GM19238 (cell line): ENCODE data around the gene SPTBN4.
"Not testable (repeated sequence)": the region's sequence is repeated elsewhere in the genome, so short reads cannot be mapped to it uniquely, and the experiment has no call there.

ENCODE experiments used
- DNase-seq: peaks from one replicate; pipeline ENCODE4 v3.0.0; 2011; ENCODE audit warnings: low spot score; ENCODE audit not compliant: insufficient read length

Gene SPTBN4

DNA sequence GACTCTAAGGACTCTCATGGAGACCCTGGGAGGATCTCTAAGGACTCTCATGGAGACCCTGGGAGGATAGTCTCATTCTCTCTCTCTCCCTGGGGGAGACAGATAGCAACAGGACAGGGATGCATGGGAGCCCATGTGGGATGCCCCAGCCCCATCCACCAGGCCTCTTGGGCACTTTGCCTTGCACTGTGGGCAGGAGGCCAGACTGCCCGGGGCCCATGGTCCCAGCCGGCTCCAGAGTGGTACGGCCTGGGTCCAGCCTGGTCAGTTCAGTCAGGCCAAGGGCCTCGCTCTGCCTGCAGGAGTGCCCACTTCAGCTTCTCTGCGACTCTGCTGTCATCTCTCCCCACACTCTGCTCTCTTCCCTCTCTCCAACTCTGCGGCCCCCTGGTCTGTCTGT lies 61.3 kb downstream of the SPTBN4 start:
- DNase-seq, result no peak

DNA sequence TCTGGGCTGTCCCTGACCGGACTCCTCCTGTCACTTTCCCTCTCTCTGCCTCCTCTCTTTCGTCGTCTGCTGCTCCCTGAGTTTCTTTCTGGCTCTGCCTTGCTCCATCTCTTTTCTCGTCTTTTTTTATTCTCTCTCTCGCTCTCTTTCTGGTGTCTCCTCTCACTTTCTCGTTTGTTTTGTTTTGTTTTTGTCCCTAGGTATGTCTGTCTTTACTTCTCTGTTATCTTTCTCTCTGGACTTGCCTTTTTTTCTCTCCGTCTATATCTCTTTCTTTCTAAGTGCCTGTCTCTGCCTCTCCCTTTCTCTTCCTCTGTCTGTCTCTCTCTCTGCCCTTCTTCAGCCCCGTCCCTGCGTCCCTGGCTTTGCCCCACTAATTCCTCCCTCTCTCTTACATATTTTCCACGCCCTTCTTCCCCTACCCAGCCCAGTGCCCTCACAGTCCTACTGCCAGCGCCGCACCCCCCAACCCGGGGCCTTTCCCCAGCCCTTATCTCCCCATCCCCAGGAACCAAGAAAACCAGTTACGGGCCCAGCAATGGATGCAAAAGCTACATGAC lies 61.8 kb downstream of the SPTBN4 start:
- DNase-seq, result no peak

DNA sequence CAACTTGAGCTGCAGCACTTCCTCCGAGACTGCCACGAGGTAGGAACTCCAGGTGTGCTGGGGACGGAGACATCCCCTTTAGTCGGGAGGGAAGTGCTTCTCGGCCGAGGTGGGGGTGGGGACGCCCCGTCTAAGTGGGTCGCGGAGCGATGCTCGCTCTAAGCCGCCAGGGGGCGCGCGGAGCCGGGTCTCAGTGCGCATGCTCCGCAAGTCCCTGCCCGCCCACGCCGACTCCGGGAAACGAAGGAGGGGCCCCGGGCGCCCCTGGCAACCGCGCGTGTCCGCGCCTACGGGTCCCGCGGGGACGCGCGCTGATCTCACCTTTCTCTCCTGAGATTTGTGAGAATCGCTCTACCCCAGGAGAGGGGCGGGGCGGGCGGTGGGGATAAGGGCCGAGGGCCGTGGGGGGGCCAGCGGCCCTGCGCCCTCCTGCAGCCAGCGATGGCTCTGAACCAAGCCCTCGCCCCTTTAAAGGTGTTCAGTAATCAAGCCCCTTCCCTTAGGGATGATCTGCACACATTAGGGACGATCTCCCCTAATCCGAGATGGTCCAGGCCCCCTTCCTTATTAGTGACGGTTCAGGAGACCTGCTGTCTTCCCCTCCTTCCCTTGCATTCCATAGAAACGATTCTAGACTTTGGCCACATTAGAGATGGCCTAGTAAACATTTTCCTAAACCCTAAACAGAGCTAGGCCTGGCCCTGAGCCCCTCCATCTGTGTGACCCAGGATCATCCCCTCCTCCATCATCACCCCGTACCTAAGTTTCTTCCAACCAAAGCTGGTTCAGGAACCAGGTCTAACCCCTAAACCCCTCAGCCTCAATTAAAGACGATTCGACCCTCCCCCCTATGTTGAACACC lies 62.5 kb downstream of the SPTBN4 start:
- DNase-seq, result peak; percentile 97

DNA sequence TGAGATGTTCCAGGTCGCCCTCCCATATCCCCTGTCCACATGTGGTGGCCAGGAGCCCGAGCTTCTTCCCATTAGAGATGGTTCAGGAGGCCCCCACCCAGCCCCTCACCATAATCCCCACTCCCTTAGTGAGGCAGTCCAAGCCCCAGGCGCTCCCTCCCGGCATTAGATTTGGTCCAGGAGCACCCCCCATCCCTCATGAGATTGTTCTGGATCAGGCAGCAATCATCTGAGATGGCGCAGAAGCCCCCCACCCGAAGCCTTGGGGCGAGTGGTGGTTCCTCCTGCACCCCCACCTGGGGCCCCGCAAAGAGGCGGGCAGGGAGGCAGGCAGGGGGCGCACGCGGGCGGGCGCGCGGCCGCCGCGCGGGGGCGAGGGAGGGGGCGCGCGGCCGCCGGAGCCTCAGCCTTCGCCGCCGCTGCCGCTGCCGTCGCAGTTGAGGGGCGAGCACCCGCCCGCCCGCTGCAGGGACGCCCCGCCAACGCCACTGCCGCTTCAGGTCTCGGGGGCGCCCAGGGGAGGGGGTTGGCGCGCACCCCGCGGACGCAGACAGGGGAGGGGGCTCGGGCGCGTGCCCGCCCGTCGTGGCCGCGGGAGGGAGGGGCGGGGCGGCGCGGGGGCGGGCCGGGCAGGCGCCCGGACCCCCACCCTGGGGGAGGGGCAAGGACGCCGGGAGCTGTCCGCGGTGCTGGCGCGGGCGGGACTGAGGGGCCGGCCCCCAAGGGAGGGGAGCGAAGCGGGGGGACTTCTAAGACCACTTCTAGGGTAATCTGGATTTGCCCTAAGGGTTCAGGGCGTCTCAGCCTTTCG lies 63.5 kb downstream of the SPTBN4 start:
- DNase-seq, result no peak

DNA sequence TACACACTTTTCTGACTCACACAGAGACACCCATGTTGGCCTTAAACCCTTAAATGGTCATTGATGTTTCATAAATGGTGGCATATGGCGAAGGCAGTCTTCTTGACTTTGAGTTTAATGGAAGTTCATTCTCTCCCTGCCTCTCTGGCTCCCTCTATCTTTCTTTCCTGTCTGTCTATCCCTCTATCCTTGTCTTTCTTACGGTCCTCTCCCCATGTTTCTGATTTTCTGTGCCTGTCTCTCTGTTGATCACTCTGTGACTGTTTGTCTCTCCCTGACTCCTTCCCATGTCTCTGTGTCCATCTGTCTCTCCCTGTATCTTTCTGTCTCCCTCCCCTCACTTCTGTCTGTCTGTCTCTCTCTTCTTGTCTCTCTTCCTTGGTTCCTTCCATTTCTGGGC lies 66.7 kb downstream of the SPTBN4 start:
- DNase-seq, result no peak

DNA sequence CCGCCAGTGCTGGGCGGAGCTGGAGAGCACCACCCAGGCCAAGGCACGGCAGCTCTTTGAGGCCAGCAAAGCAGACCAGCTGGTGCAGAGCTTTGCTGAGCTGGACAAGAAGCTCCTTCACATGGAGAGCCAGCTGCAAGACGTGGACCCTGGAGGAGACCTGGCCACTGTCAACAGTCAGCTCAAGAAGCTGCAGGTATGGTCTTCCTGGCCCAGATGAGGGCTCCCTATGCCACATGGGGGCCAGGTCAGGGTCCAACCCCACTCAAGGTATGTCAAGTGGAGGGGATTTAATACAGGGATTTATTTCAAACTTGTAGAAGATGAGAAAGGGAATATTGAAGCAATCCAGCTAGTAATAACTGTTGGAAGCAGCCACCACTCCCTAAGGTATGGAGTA lies 67.3 kb downstream of the SPTBN4 start:
- DNase-seq, result no peak

DNA sequence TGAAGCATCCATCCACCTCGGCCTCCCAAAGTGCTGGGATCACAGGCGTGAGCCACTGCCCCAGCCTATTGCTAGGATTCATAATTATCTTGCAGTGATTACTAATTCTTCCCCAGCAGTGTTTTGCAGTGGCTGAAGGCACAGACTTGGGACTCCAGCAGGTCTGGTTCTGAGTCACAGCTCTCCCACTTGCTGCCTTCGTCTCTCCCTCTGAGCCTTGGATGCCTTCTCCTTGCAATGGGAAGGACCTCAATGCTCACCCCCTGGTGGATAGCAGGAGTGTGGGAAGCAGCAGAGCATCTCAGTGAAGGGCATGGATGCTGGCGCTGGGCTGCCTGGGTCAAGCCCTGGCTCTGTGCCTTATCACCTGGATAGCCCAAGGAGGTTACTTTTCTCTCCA lies 72.3 kb downstream of the SPTBN4 start:
- no peak for DNase-seq

DNA sequence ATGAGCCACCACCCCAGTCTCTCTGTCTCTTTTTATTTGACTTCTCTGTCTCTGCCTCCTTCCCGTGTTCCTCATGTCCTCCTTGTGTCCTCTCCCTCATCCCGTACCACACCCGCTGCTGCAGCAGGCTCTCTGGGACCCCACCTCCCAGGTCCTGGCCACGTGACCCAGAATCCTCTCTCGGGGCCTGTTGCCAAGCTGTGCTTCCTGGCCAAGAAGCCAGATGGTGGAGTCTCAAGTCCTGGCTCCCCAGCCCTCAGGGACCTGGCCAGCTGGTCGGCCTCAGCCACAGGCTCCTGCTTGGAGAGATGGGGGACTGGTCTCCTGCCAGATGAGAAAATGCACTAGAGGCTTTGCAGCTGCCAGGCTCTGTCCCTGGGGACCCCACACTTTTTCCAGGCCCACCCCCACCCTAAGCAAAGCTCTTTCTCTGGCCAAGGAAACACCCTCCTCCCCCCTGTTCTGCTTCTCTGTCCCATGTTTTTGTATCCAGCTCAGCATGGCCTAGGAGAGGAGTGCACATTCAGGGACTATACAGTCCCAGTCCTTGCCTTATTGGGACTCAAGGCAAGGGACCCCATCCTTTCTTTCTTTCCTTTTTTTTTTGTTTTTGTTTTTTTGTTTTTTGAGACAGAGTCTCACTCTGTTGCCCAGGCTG lies 75.5 kb downstream of the SPTBN4 start:
- DNase-seq, result no peak

DNA sequence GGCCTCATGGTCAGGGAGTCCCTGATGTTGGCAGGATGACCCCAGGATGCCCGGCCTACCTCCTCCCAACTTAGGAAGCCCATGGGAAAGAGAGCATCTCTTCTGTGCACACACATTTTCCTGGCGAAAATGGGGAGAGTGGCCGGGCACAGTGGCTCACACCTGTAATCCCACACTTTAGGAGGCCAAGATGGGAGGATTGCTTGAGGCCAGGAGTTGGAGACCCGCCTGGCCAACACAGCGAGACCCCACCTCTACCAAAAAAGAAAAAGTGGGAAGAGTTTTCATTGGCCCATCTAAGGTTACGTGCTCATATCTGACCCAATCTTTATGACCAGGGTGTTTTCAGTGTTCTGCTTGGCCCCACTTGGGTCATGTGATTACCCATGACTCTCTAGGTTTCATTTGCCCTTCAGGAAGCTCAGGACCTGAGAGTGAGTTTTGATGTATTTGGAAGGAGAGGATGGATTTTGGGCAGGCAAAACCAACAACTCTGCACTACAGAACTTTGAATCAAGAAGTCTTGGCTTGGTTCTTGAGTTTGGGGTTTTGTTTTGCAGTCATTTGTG lies 76.3 kb downstream of the SPTBN4 start:
- no peak for DNase-seq

DNA sequence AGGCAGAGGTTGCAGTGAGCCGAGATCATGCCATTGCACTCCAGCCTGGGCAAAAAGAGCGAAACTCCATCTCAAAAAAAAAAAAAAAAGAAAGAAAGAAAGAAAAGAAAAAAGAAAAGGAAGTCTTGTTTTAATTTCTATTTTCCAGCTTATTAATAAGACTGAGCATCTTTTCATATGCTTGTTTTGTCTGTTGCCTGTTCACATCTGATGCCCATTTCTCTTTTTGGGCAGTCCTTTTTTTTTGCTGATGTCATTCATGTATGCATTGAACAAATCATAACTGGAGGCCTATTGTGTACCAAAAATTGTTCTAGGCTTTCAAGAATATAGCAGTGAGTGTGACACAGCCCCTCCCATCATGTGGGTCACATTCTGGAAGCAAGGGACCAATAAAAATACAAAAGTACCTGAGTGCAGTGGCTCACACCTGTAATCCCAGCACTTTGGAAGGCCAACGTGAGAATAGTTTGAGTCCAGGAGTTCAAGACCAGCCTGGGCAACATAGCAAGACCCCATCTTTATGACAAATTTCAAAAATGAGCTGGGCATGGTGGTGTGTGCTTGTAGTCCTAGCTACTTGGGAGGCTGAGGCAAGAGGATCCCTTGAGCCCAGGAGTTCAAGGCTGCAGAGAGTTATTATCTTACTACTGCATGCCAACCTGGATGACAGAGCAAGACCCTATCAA lies 79.5 kb downstream of the SPTBN4 start:
- DNase-seq, result not testable (repeated sequence)

DNA sequence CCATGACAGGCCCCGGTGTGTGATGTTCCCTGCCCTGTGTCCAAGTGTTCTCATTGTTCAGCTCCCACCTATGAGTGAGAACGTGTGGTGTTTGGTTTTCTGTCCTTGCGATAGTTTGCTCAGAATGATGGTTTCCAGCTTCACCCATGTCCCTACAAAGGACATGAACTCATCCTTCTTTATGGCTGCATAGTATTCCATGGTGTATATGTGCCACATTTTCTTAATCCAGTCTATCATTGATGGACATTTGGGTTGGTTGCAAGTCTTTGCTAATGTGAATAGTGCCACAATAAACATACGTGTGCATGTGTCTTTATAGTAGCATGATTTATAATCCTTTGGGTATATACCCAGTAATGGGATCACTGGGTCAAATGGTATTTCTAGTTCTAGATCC lies 80.4 kb downstream of the SPTBN4 start:
- DNase-seq, result not testable (repeated sequence)

DNA sequence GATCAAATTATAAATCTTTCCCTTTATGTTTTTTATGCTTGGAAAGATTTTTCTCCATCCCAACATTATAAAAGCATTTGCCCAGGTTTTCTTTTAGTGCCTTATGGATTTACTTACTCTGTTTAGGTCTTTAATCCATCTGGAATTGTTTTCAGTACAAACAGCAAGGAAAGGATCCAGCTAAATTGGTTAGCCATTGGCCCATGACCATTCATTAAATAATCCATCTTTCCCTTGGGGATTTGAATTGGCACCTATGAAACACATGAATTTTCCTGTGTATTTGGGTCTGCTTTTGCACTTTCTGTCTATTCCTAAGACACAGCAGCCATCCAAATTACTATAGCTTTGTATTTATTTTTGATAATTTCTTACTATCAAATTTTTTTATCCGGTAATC lies 81.0 kb downstream of the SPTBN4 start:
- DNase-seq, result no peak

DNA sequence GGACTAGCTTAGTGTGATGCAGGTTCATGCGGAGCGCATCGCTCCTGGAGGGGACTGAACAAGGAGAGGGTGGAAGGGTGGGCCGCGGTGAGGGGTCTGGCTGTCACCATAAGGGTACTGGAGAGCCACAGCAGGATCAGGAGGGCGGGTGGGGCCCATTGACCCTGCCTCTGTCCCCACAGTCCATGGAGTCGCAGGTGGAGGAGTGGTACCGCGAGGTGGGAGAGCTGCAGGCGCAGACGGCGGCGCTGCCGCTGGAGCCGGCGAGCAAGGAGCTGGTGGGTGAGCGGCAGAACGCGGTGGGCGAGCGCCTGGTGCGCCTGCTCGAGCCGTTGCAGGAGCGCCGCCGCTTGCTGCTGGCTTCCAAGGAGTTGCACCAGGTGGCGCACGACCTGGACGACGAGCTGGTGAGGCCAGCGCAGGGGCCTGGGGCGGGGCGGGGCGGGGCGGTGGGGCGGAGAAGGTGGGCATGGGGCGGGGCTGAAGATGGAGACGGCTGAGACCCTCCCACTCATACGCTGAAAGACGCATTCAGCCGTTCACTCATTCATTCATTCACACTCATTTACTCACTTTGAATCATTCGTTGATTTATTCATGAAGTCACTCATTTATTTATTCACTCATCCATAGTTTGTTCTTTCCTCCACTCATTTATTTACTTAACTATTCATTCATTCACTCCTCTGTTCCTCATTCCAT lies 82.4 kb downstream of the SPTBN4 start:
- DNase-seq, result peak; percentile 65

DNA sequence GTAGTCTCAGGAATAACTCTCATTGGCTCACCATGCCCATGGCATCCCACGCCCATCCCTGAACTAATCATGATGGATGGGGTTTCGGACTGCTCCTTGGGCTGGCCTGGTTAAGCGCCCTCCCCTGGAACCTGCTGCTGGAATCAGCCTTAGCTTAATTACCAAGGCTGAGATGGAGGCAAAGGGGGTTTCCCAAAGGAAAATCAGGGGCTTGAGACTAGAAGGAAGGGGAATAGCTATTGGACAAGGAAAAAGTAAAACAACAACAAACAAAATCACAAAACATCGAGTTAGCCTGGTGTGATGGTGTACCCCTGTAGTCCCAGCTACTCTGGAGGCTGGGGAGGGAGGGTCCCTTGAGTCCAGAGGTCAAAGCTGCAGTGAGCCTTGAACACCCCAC lies 84.2 kb downstream of the SPTBN4 start:
- DNase-seq, result no peak

DNA sequence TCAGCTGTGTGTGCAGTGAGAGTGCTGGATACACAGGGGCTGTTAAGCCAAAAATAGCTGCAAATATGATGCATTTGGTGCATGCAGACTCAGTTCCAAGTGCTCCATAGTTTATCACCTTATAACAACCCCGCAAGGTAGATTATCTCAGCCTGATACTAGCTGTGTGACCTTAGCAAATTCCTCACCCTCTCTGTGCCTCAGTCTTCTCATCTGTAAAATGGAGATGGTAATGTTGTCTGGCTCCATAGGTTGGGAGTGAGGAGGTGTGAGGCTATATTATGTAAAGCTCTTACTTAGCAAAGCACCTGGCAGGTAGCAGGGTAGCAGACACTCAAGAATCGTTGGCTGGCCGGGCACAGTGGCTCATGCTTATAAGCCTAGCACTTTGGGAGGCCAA lies 86.0 kb downstream of the SPTBN4 start:
- no peak for DNase-seq

DNA sequence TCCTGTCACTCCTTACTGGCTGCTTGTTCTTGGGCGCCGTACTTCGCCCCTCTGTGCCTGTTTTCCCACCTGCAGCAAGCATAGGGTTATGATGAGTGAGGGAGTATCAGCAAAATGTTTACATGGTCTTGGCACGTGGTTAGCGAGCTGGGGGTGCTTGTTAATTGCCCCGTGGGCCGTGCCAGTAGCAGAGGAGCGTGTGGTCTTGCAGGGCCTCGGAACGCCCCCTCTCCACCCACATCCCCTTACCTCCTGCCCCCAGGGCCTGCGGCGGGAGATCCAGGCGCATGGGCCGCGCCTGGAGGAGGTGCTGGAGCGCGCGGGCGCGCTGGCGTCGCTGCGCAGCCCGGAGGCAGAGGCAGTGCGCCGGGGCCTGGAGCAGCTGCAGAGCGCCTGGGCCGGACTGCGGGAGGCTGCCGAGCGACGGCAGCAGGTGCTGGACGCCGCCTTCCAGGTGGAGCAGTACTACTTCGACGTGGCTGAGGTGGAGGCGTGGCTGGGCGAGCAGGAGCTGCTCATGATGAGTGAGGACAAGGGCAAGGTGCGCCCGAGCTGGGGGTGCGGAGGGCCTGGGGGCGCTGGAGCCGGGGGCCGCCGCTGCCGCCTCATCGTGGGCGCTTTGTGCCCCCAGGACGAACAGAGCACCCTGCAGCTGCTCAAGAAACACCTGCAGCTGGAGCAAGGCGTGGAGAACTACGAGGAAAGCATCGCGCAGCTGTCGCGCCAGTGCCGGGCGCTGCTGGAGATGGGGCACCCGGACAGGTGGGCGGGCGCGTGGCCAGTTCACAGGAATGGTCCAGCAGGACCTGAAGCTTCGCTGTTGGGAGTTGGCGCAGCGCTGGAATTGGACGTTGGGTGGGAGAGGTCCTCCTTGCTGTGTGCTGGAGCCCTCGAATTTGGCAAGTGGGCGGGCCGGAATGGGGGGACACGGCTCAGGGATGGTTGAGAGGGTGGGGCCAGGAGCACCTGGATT lies 87.4 kb downstream of the SPTBN4 start:
- no peak for DNase-seq

DNA sequence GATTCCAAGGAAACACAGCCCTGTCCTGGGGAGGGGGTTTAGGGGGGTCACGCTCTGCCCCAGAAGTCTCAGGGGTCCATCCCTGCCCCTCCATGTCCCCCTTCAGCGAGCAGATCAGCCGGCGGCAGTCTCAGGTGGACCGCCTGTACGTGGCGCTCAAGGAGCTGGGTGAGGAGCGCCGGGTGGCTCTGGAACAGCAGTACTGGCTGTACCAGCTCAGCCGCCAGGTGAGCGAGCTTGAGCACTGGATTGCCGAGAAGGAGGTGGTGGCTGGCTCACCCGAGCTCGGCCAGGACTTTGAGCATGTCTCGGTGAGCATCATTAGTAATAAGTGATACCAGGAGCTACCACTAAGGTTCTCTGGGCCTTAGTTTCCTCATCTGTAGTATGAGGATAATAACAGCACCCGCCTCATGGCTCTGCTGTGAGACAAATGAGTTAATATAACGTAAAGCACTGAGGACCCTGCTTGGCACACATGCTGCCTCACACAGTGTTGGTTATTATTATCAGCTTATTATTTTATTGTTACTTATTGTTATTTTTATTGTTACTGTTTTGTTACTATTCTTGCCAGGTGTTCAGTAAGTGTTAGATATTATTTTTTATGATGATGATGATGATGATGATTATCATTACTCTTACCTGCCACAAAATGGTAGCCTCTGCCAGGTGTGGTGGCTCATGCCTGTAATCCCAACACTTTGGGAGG lies 89.3 kb downstream of the SPTBN4 start:
- no peak for DNase-seq

DNA sequence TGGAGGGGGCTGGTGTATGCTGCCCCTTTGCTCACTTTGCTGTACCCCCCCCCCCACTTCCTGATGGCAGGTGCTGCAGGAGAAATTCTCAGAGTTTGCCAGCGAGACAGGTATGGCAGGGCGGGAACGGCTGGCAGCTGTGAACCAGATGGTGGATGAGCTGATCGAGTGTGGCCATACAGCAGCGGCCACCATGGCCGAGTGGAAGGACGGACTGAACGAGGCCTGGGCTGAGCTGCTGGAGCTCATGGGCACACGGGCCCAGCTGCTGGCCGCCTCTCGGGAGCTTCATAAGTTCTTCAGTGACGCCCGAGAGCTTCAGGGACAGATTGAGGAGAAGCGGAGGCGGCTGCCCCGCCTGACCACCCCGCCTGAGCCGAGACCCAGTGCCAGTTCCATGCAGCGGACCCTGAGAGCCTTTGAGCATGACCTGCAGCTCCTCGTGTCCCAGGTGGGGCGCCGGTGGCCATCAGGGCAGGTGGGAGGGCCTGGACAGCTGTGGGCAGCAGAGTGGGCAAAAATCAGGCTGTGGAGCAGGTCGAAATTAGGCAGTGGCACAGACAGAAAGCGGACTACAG lies 90.2 kb downstream of the SPTBN4 start:
- DNase-seq, result no peak
